PFSK-1 (cell line): Measurements from ENCODE around the gene ERN1. TPM values are rescaled to one million over a fixed set of nuclear protein-coding genes. Genes with fewer than 3 reads are reported as not detected.
A peak's percentile ranks its signal among the peaks of the same experiment; 100 is the strongest.

Experiments used
- FOXP2 ChIP-seq: optimal IDR thresholded peaks from 2 replicates; pipeline ENCODE3; 2011; ENCODE audit warnings: borderline replicate concordance, control low read depth, inconsistent platforms; ENCODE audit not compliant: insufficient read depth; ENCODE audit errors: extremely low read length, extremely low read depth
- POLR2AphosphoS5 ChIP-seq: IDR thresholded peaks from 2 replicates; pipeline ENCODE4 v1.6.1; 2012; ENCODE audit warnings: low read depth, mild to moderate bottlenecking, control low read depth, low read length, moderate library complexity
- REST ChIP-seq, 2 experiments: IDR thresholded peaks; 2 replicates each; pipeline versions ENCODE4 v1.6.1 to v1.8.0; 2011 to 2012; ENCODE audit warnings: low read depth in 2 of 2, low read length in 2 of 2, control low read depth in 1 of 2, inconsistent platforms in 1 of 2, mild to moderate bottlenecking in 1 of 2, moderate library complexity in 1 of 2; ENCODE audit not compliant: insufficient read depth in 1 of 2
- SIN3A ChIP-seq: IDR thresholded peaks from 2 replicates; pipeline ENCODE4 v1.6.1; 2012; ENCODE audit warnings: mild to moderate bottlenecking, low read length, moderate library complexity, borderline replicate concordance; ENCODE audit not compliant: insufficient read depth
- TAF1 ChIP-seq: IDR thresholded peaks from 2 replicates; pipeline ENCODE4 v1.6.1; 2012; ENCODE audit warnings: low read length, control low read depth, borderline replicate concordance; ENCODE audit not compliant: insufficient read depth
- polyA plus RNA-seq: library from polyadenylated mRNA; unstranded; fragments of >200 nt; gene quantifications from one replicate; pipeline ENCODE4 v1.2.1, GENCODE V29; 2012; ENCODE audit warnings: low read depth, missing spikeins; ENCODE audit not compliant: insufficient read length

Gene ERN1
- 14.4 TPM for polyA plus RNA-seq

GRCh38 chr17:64129765-64130558 is at the start of gene ERN1:
Gene ERN1 (minus strand): TSS chr17:64130144. CDS start chr17:64130029, 115 bp downstream.
- TF ChIP-seq POLR2AphosphoS5 (peak; percentile 98), TAF1 (peak; percentile 93), REST (IDR thresholded peaks at IDR 0.05; ENCODE audit: insufficient read depth in 1 of 2, low read depth in 2 of 2, low read length in 2 of 2) (peak; percentile 16 to 43; a peak in 1 of 4 replicates), SIN3A (0 out of 2 replicates have a peak, but pooled peaks have one; percentile 63), FOXP2 (peak; percentile 97)

DNA sequence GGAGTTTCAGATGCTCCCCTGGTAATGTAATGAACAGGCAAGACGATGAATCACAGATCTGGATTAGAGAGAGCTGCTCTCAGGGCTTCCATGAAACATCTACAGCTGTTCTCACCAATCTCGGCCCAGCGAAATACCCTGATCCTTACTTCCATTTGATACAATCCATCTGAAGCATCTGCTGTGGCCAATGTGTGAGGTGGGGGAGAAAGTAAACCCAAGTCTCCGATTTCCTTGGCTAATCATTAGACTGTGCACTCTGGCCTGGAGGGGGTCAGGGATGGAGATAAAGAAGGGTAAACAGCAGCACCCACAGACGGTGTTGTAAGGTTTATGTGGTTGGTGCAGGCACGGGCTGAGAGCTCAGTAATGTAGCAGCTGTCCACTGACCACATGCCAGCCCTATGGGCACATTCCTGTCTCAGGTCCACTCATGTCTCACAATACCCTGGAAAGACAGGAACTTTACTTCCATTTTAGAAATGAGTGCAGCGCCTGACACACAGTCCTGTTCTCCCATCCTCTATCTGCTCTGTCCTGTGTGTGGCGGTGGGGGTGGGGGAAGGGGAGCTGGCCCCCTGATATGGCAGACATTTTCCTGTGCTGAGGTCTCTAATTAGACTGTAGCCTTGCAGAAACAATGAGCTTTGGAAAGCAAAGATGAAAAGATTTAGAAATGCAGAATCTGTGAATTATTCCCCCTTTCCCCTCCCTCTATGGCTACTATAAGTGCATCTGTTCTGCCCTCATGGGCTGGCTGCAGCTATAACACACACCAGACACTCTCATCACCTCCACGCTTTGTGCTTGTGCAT is 48.3 kb upstream of the ERN1 start:
- TF ChIP-seq REST (IDR thresholded peaks at IDR 0.05; ENCODE audit: insufficient read depth in 1 of 2, low read depth in 2 of 2, low read length in 2 of 2) (no peak), TAF1 (no peak), FOXP2 (no peak), POLR2AphosphoS5 (no peak), SIN3A (no peak)

DNA sequence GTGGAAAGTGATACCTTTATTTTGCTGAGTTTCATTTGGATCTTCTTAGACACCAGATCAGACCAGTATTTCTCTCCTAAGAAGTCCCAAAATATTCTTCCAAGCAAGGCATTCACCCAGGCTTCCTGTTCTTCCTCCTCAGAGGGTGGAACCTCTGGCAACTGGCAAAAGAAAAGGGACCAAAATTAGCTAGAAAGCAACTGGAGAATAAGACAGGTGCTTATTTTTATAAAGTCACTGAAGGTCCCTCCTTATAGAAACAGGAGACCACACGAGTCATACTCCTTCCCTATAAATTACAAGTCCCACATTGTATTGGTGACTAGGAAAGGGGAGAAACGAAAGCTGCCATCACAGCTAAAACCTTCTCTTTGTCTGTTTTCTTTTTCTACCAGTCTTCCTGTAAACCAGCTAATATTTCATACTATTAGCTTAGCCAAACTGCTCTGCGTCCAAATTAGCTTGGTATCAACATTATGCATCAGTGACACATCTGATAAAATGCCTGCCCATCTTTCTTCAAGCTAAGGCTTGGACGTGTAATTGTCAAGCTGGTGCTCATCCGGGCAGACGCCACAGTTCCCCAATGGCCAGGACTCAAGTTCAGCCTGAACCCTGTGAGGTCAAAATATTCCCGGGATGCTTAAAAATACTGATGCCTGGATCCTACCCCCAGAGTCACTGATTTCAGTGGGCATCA is 47.5 kb upstream of the ERN1 start:
- TF ChIP-seq SIN3A, result no peak

DNA sequence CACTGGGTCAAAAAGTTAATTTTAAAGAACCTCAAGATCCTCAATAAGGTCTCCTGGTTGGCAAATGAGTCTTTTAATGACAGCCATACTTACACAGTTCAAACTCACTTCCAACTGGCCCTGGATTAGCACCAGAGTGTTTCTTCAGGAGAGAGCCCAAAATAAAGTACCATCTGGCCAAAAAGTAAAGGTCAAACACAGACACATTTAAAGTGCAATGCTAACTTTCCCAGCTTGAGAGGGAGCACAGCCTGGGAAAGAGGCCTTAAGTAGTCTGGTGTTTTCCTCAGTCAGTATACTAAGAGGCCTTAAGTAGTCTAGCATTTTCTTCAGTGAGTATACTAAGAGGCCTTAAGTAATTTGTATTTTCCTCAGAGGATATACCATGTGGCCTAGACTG is 46.6 kb upstream of the ERN1 start:
- TF ChIP-seq SIN3A (no peak), FOXP2 (no peak), TAF1 (no peak), REST (IDR thresholded peaks at IDR 0.05; ENCODE audit: insufficient read depth in 1 of 2, low read depth in 2 of 2, low read length in 2 of 2) (no peak), POLR2AphosphoS5 (no peak)

DNA sequence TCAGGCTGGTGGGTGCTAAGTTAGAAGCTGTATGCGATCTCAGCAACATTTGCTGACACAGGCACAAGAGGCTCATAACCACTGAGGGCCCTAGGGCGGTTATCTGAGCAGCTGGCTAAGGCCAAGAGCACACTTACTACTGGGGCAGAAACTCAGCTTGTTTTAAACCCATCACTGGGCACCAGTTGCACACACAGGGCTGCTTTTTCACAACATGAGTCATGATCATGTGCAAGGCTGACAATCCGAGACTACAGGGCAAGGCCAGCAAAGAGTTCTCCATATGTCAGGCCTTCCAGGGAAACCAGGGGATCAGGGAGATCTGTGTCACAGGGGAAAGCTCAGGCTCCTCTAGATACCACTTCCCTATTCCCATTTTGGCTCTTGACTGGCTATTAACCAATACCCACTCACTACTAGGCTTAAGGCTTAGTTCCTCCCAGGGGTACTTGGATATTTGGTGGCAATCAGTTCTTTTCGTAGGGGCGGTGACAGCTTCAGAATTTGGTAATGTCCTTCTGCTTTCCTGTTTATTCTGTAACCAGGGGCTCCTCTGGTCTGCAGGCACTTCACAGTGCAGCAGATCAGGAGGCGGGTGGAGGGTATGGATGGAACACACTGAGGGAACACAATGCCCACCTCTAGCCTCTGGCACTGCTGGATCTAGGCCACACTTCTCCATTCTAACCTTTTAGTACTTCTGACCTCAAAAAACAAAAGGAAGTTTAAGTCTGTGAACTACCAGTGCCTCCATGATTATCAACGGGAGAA is 44.9 kb upstream of the ERN1 start:
- TF ChIP-seq REST (IDR thresholded peaks at IDR 0.05; ENCODE audit: insufficient read depth in 1 of 2, low read depth in 2 of 2, low read length in 2 of 2), result no peak
- TF ChIP-seq TAF1, result no peak
- TF ChIP-seq FOXP2, result no peak
- no peak for TF ChIP-seq POLR2AphosphoS5
- TF ChIP-seq SIN3A, result no peak
